Urothelium cell line (cell line): Measurements from ENCODE around the gene KLK11.

Experiments
- DNase-seq: peaks from one replicate; pipeline ENCODE4 v3.0.0; 2011; ENCODE audit warnings: low spot score, mixed read lengths
- FAIRE-seq: peaks from 2 replicates; lab custom pipeline; 2011; peaks lifted over from hg19 to GRCh38; lab: Jason Lieb, UNC

Gene KLK11

DNA sequence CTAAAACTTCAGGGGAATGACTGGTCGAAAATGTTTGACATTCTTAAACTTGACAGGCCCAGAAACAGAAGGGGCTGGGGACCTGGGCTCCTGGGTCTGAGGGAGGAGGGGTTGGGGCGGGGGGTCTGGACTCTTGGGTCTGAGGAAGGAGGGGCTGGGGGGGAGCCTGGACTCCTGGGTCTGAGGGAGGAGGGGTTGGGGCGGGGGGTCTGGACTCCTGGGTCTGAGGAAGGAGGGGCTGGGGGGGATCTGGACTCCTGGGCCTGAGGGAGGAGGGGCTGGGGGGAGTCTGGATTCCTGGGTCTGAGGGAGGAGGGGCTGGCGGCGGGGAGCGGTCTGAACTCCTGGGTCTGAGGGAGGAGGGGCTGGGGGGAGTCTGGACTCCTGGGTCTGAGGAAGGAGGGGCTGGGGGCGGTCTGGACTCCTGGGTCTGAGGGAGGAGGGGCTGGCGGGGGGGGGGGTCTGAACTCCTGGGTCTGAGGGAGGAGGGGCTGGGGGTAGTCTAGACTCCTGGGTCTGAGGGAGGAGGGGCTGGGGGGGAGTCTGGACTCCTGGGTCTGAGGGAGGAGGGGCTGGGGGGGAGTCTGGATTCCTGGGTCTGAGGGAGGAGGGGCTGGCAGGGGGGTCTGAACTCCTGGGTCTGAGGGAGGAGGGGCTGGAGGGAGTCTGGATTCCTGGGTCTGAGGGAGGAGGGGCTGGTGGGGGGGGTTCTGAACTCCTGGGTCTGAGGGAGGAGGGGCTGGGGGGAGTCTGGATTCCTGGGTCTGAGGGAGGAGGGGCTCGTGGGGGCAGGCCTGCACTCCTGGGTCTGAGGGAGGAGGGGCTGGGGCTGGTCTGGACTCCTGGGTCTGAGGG is 51.5 kb downstream of the KLK11 start:
- FAIRE-seq: no peak
- DNase-seq: no peak

DNA sequence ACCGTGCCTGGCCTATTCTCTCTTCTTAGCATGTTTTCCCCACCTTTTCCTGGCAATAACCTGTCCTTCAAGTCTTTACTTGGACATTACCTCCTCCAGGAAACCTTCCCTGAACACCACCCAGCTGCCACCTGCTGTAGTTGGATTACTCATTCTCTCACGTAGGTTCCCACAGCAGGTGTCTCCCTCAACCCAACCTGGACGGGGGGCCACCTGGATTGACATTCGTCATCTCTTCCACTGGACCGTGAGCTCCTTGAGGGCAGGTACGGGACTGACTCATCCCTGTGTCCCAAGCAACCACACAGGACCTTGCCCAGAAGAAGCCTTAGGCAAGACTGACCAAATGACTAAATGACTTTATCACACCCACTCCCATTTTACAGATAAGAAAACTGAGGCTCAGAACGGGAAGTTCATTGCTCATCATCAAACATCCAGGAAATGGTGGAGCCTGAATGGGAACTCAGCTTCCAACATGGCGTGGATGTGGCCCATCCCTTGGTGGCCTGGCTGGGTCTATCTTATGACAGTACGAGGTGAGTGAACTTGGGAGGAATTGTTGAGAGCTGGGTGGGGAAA is 53.5 kb downstream of the KLK11 start:
- DNase-seq (no peak), FAIRE-seq (no peak)
